Endothelial cell of umbilical vein (primary cell): ENCODE data around the gene B3GALT5. TPM values are rescaled to one million over a fixed set of nuclear protein-coding genes. Genes with fewer than 3 reads are reported as not detected.

Experiments used
- BruUV-seq: library from RNA; stranded (reverse); fragments of 400-500 nt; replicated peaks from 2 replicates; lab custom pipeline; 2021; lab: Mats Ljungman, UMichigan
- CTCF ChIA-PET: fragments of 300-600, 350-600 bp; sonication (Branson Sonifier 250); formaldehyde crosslinking; loops from one replicate; lab custom pipeline; 2021; ENCODE audit warnings: antibody characterized with exemption, inconsistent platforms; lab: Charles Lee
- POLR2A ChIA-PET: fragments of 300-600, 350-600 bp; sonication (Branson Sonifier 250); formaldehyde crosslinking; loops from one replicate; lab custom pipeline; 2021; ENCODE audit warnings: antibody characterized with exemption, inconsistent platforms; lab: Charles Lee
- DNase-seq: peaks from one replicate; pipeline ENCODE4 v3.0.0-alpha.2; 2011; ENCODE audit warnings: low read depth, low spot score
- FAIRE-seq: peaks from 2 replicates; lab custom pipeline; 2011; peaks lifted over from hg19 to GRCh38; lab: Jason Lieb, UNC
- H2AFZ ChIP-seq: 2 replicates; pipeline ENCODE4 v1.6.0; 2012; ENCODE audit warnings: low read depth, low read length, control low read depth, inconsistent platforms
- H3K27ac ChIP-seq: 2 replicates; pipeline ENCODE4 v1.5.1; 2011; ENCODE audit warnings: low read depth, mild to moderate bottlenecking, control low read depth, low read length, moderate library complexity; ENCODE audit not compliant: insufficient read depth
- H3K27me3 ChIP-seq, 2 experiments: 2 replicates each; pipeline versions ENCODE4 v1.6.0 to v1.6.1; 2011; ENCODE audit warnings: low read length in 2 of 2, mixed read lengths in 1 of 2; ENCODE audit not compliant: control insufficient read depth in 2 of 2, insufficient read depth in 2 of 2
- H3K36me3 ChIP-seq, 2 experiments: 2 replicates in 1 of 2; 3 replicates in 1 of 2; pipeline ENCODE4 v1.5.1; 2011; ENCODE audit warnings: low read length in 2 of 2, mild to moderate bottlenecking in 1 of 2, moderate library complexity in 1 of 2; ENCODE audit not compliant: control insufficient read depth in 2 of 2, insufficient read depth in 2 of 2; ENCODE audit errors: extremely low read depth in 1 of 2
- H3K4me1 ChIP-seq: 3 replicates; pipeline ENCODE4 v1.5.1; 2011; ENCODE audit warnings: mild to moderate bottlenecking, low read length; ENCODE audit not compliant: control insufficient read depth, insufficient read depth; ENCODE audit errors: extremely low read depth
- H3K4me2 ChIP-seq: 2 replicates; pipeline ENCODE4 v1.6.1; 2011; ENCODE audit warnings: low read length, control low read depth, mixed read lengths; ENCODE audit not compliant: insufficient read depth
- H3K4me3 ChIP-seq, 3 experiments: fragments of 200-600 bp in 1 of 3; sonication (generic), shearing (Covaris generic) in 1 of 3; replicated peaks in 1 of 3; 2 replicates each; pipeline ENCODE4 v1.5.1; 2011 to 2016; ENCODE audit warnings: control low read depth in 3 of 3, low read length in 3 of 3, mild to moderate bottlenecking in 2 of 3, inconsistent platforms in 1 of 3, low read depth in 1 of 3, moderate library complexity in 1 of 3; ENCODE audit not compliant: insufficient read depth in 1 of 3
- H3K79me2 ChIP-seq: 2 replicates; pipeline ENCODE4 v1.6.0; 2012; ENCODE audit warnings: low read length, inconsistent platforms; ENCODE audit not compliant: control insufficient read depth, insufficient read depth
- H3K9ac ChIP-seq: replicated peaks from 2 replicates; pipeline ENCODE3; 2011; ENCODE audit warnings: low read length, control low read depth; ENCODE audit not compliant: insufficient read depth; ENCODE audit errors: extremely low read depth
- H3K9me1 ChIP-seq: replicated peaks from 3 replicates; pipeline ENCODE4 v1.6.0; 2011; ENCODE audit warnings: mild to moderate bottlenecking, low read length; ENCODE audit not compliant: control insufficient read depth, insufficient read depth; ENCODE audit errors: extremely low read depth
- H3K9me3 ChIP-seq: replicated peaks from 2 replicates; pipeline ENCODE4 v1.5.1; 2012; ENCODE audit warnings: low read length, inconsistent platforms; ENCODE audit not compliant: control insufficient read depth, insufficient read depth
- H4K20me1 ChIP-seq: replicated peaks from 2 replicates; pipeline ENCODE3; 2011; ENCODE audit warnings: mild to moderate bottlenecking, low read length; ENCODE audit not compliant: control insufficient read depth, insufficient read depth; ENCODE audit errors: extremely low read depth
- CTCF ChIP-seq, 2 donors: IDR thresholded peaks; 1 replicate in 1 of 2; 2 replicates in 1 of 2; pipeline ENCODE4 v1.5.1; 2011; ENCODE audit warnings: low read length in 2 of 2, mild to moderate bottlenecking in 2 of 2, moderate library complexity in 2 of 2, control low read depth in 1 of 2, inconsistent platforms in 1 of 2, low read depth in 1 of 2; ENCODE audit not compliant: insufficient read depth in 1 of 2; ENCODE audit errors: extremely low read depth in 1 of 2
- FOS ChIP-seq: IDR thresholded peaks from 2 replicates; pipeline ENCODE4 v1.6.1; 2011; ENCODE audit warnings: mild to moderate bottlenecking, low read length, moderate library complexity, borderline replicate concordance; ENCODE audit not compliant: insufficient read depth
- POLR2A ChIP-seq: IDR thresholded peaks from 2 replicates; pipeline ENCODE4 v1.6.1; 2012; ENCODE audit warnings: low read depth, mild to moderate bottlenecking, control low read depth, low read length
- dilution Hi-C: fragments of 300-500 bp; cut with MboI; formaldehyde crosslinking; loops from one replicate; pipeline ENCODE4 v1.15.0; 2019; ENCODE audit warnings: low sequenced_read_pairs; ENCODE audit not compliant: extremely low pct_ligation_motif_present
- intact Hi-C: fragments of 100-400 bp; cut with micrococcal nuclease; formaldehyde crosslinking; loops from one replicate; pipeline ENCODE4 v1.10.0; 2022
- polyA plus RNA-seq, 4 experiments: library from polyadenylated mRNA; depleted of rRNA in 3 of 4; stranded (reverse) in 3 of 4; unstranded in 1 of 4; fragments of >200 nt; gene quantifications; 2 replicates each; pipeline versions ENCODE4 v1.2.1 to v1.2.3, GENCODE V29; 2011 to 2012; ENCODE audit warnings: missing spikeins in 1 of 4
- total RNA-seq: library from RNA; stranded (reverse); gene quantifications from 2 replicates; pipeline ENCODE4 v1.2.3, GENCODE V29; 2021
- TF ChIP-seq, protein P1 (sequence below): IDR thresholded peaks from 2 replicates; pipeline ENCODE4 v1.6.1; 2011; ENCODE audit not compliant: insufficient read depth, insufficient read length

B3GALT5 gene
- total and polyA plus RNA-seq, 2 donors (not counting 3 experiments of a cell fraction or from before 2014, with no cell fraction given): 0.04 TPM; not detected in 1

DNA sequence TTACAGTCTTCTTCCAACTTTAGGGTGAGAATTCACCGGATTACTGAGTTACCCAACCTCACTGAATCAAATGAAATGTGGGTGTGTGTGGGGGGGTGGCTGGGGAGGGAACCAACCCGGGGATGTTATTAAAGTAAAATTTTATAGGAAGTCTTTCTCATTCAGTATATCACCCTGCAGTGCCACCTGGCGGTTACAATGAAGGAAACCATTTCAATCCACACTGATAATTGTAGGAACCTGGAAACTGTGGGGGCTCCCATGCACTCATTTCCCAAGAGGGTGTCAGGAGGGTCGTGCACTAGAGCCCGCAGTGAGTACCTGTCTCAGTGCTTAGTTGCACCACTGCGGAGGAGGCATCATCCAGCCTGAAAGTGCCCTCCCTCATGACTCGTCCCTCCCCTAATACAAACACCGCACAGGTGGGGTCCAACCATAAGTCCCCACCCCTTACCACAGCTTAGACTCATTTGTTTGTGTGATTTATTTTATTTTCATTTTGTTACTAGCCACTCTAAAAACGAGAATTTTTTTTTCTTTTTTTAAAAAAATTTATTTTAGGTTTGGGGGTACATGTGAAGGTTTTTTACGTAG, 103.2 kb downstream of the B3GALT5 start:
- FAIRE-seq (peak; percentile 73), DNase-seq (peak; percentile 36)
- no peak overlapping the region for H3K27ac ChIP-seq
- H3K9ac ChIP-seq: no peak overlapping the region
- BruUV-seq: no TSS peak
- ChIA-PET CTCF (interaction anchor here (1.2 to 3.5 kb wide), 3 partner anchors 10 to 198 kb away, joined by 3 to 30 read pairs (median 27); no protein-coding TSS in a partner anchor), POLR2A (no interaction called here)
- no peaks in the 10 kb centered on the region for H3K27me3 ChIP-seq
- TF ChIP-seq, protein P1, sequence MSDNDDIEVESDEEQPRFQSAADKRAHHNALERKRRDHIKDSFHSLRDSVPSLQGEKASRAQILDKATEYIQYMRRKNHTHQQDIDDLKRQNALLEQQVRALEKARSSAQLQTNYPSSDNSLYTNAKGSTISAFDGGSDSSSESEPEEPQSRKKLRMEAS: no peak
- TF ChIP-seq CTCF (IDR thresholded peaks at IDR 0.05; ENCODE audit: extremely low read depth in 1 of 2, insufficient read depth in 1 of 2, low read depth in 1 of 2, low read length in 2 of 2): peak; percentile 45 to 46
- intact Hi-C loops: loop anchor here (1.0 to 10.0 kb wide), 2 partner anchors 71 to 198 kb away; no protein-coding TSS in a partner anchor
- dilution Hi-C loops: loop anchor here (25.0 kb wide), 1 partner anchor 204 kb away; no protein-coding TSS in a partner anchor
- H3K9me1 ChIP-seq: no peaks in the 10 kb centered on the region
- no peak overlapping the region for H3K4me2 ChIP-seq
- no peaks in the 10 kb centered on the region for H3K79me2 ChIP-seq
- H3K36me3 ChIP-seq: no peaks in the 10 kb centered on the region
- H3K4me3 ChIP-seq: no peak overlapping the region
- no peaks in the 10 kb centered on the region for H3K4me1 ChIP-seq
- no peaks in the 10 kb centered on the region for H3K9me3 ChIP-seq
- H2AFZ ChIP-seq: no peak overlapping the region
- H4K20me1 ChIP-seq: no peaks in the 10 kb centered on the region

GRCh38 chr21:39720126-39720778, 107.5 kb downstream of the B3GALT5 start:
- dilution Hi-C loops: loop anchor here (25.0 kb wide), 1 partner anchor 208 kb away; no protein-coding TSS in a partner anchor
- FAIRE-seq (no peak), DNase-seq (no peak)
- CTCF ChIA-PET: no interaction called here
- H4K20me1 ChIP-seq: no peaks in the 10 kb centered on the region
- no peak overlapping the region for H2AFZ ChIP-seq
- H3K9me3 ChIP-seq: no peaks in the 10 kb centered on the region
- no TSS peak for BruUV-seq
- POLR2A ChIA-PET: no interaction called here
- TF ChIP-seq FOS: no peak
- TF ChIP-seq POLR2A: no peak
- TF ChIP-seq, protein P1: no peak
- H3K4me1 ChIP-seq: no peaks in the 10 kb centered on the region
- no peak overlapping the region for H3K4me3 ChIP-seq
- no peaks in the 10 kb centered on the region for H3K36me3 ChIP-seq
- H3K9ac ChIP-seq: no peak overlapping the region
- no peaks in the 10 kb centered on the region for H3K9me1 ChIP-seq
- intact Hi-C loops: no loop called here
- no peaks in the 10 kb centered on the region for H3K27me3 ChIP-seq
- no peak overlapping the region for H3K4me2 ChIP-seq
- no peak overlapping the region for H3K27ac ChIP-seq
- H3K79me2 ChIP-seq: no peaks in the 10 kb centered on the region
